OCI-LY3 (cell line): ENCODE measurements around the gene KCNMA1.

Experiments
- EZH2phosphoT487 ChIP-seq: fragments of 200-600 bp; shearing (Covaris generic); IDR thresholded peaks from 2 replicates; pipeline ENCODE4 v1.6.1; 2018; ENCODE audit warnings: antibody characterized with exemption, mixed run types, low read depth
- TF ChIP-seq, protein P1 (sequence below): fragments of 200-600, 300-600 bp; sonication (generic); IDR thresholded peaks from 2 replicates; pipeline ENCODE4 v1.5.1; 2014; ENCODE audit warnings: antibody characterized with exemption, low read length, low read depth

GRCh38 chr10:77591238-77591880 is 46.2 kb downstream of the KCNMA1 start:
- TF ChIP-seq, protein P1, sequence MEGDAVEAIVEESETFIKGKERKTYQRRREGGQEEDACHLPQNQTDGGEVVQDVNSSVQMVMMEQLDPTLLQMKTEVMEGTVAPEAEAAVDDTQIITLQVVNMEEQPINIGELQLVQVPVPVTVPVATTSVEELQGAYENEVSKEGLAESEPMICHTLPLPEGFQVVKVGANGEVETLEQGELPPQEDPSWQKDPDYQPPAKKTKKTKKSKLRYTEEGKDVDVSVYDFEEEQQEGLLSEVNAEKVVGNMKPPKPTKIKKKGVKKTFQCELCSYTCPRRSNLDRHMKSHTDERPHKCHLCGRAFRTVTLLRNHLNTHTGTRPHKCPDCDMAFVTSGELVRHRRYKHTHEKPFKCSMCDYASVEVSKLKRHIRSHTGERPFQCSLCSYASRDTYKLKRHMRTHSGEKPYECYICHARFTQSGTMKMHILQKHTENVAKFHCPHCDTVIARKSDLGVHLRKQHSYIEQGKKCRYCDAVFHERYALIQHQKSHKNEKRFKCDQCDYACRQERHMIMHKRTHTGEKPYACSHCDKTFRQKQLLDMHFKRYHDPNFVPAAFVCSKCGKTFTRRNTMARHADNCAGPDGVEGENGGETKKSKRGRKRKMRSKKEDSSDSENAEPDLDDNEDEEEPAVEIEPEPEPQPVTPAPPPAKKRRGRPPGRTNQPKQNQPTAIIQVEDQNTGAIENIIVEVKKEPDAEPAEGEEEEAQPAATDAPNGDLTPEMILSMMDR = no peak
- no peak for TF ChIP-seq EZH2phosphoT487
